HG02759 (cell line): ENCODE data around the gene ARL8A.
"Not testable (repeated sequence)": the region's sequence is repeated elsewhere in the genome, so short reads cannot be mapped to it uniquely, and the experiment has no call there.

ENCODE experiments used
- ATAC-seq: cut with Tn5 transposase; IDR thresholded peaks from one replicate; pipeline ENCODE4 v1.9.1; 2021; ENCODE audit warnings: mild to moderate bottlenecking, moderate library complexity; ENCODE audit not compliant: unreplicated experiment

The ARL8A gene

GRCh38 chr1:202122639-202123335, 21.8 kb downstream of the ARL8A start, which contains the start of gene GPR37L1:
GPR37L1 (plus strand) TSS chr1:202122917; CDS start chr1:202122964, 47 bp downstream.
- no peak for ATAC-seq

- ATAC-seq: no peak
Observed at GRCh38 chr1:202121006-202121405, 23.5 kb downstream of the ARL8A start.

- no peak for ATAC-seq
Observed at GRCh38 chr1:202117898-202118371, 26.6 kb downstream of the ARL8A start.

- no peak for ATAC-seq
Observed at GRCh38 chr1:202116287-202116686, 28.2 kb downstream of the ARL8A start.

- no peak for ATAC-seq
Observed at GRCh38 chr1:202113690-202114300, 30.7 kb downstream of the ARL8A start.

GRCh38 chr1:202112859-202113689, 31.5 kb downstream of the ARL8A start:
- no peak for ATAC-seq

GRCh38 chr1:202111589-202111988, 32.9 kb downstream of the ARL8A start:
- not testable (repeated sequence) for ATAC-seq

- no peak for ATAC-seq
Observed at GRCh38 chr1:202110977-202111376, 33.6 kb downstream of the ARL8A start.

- no peak for ATAC-seq
Observed at GRCh38 chr1:202107801-202108731, 36.5 kb downstream of the ARL8A start.

- ATAC-seq: no peak
Observed at GRCh38 chr1:202107321-202107761, 37.2 kb downstream of the ARL8A start.

- no peak for ATAC-seq
Observed at GRCh38 chr1:202106340-202107254, 37.9 kb downstream of the ARL8A start.

GRCh38 chr1:202105571-202106339, 38.8 kb downstream of the ARL8A start:
- no peak for ATAC-seq

GRCh38 chr1:202104073-202104472, 40.5 kb downstream of the ARL8A start:
- ATAC-seq: no peak

- no peak for ATAC-seq
Observed at GRCh38 chr1:202101184-202101583, 43.4 kb downstream of the ARL8A start.

GRCh38 chr1:202093858-202094257, 50.7 kb downstream of the ARL8A start:
- no peak for ATAC-seq

GRCh38 chr1:202090994-202091393, 53.5 kb downstream of the ARL8A start:
- no peak for ATAC-seq

- ATAC-seq: no peak
Observed at GRCh38 chr1:202088206-202088605, 56.3 kb downstream of the ARL8A start.

GRCh38 chr1:202086579-202087350, 57.8 kb downstream of the ARL8A start:
- no peak for ATAC-seq
